Endothelial cell of umbilical vein (primary cell): ENCODE measurements around the gene SLC9C1.

Experiments
- EZH2 ChIP-seq: IDR thresholded peaks from 2 replicates; pipeline ENCODE4 v1.6.1; 2012; ENCODE audit warnings: borderline replicate concordance, low read depth, mild to moderate bottlenecking, moderate library complexity, low read length, inconsistent platforms; ENCODE audit not compliant: severe bottlenecking
- GATA2 ChIP-seq: IDR thresholded peaks from 2 replicates; pipeline ENCODE4 v1.7.0; 2011; ENCODE audit warnings: low read depth, mild to moderate bottlenecking, moderate library complexity, mixed read lengths, low read length; ENCODE audit not compliant: insufficient read length, insufficient read depth
- JUN ChIP-seq: IDR thresholded peaks from 2 replicates; pipeline ENCODE4 v1.6.1; 2011; ENCODE audit warnings: borderline replicate concordance, low read depth; ENCODE audit not compliant: insufficient read length, insufficient read depth
- MYC ChIP-seq: IDR thresholded peaks from one replicate; pipeline ENCODE4 v1.6.1; 2011; ENCODE audit warnings: mild to moderate bottlenecking, low read depth, low read length
- POLR2A ChIP-seq: IDR thresholded peaks from 2 replicates; pipeline ENCODE4 v1.6.1; 2012; ENCODE audit warnings: low read depth, mild to moderate bottlenecking, control low read depth, low read length
- POLR2AphosphoS5 ChIP-seq: IDR thresholded peaks from 2 replicates; pipeline ENCODE4 v1.6.1; 2012; ENCODE audit warnings: low read depth, mild to moderate bottlenecking, control low read depth, low read length, moderate library complexity; ENCODE audit not compliant: insufficient read depth
- TF ChIP-seq, protein P1 (sequence below), 2 donors: IDR thresholded peaks; 1 replicate in 1 of 2; 2 replicates in 1 of 2; pipeline ENCODE4 v1.5.1; 2011; ENCODE audit warnings: low read length in 2 of 2, mild to moderate bottlenecking in 2 of 2, moderate library complexity in 2 of 2, control low read depth in 1 of 2, inconsistent platforms in 1 of 2, low read depth in 1 of 2; ENCODE audit not compliant: insufficient read depth in 1 of 2; ENCODE audit errors: extremely low read depth in 1 of 2
- TF ChIP-seq, protein P2 (sequence below): IDR thresholded peaks from 2 replicates; pipeline ENCODE4 v1.6.1; 2011; ENCODE audit not compliant: insufficient read depth, insufficient read length

GRCh38 chr3:112289011-112289410 lies 5.0 kb downstream of the SLC9C1 start:
- no peak for TF ChIP-seq POLR2A
- no peak for TF ChIP-seq GATA2
- no peak for TF ChIP-seq MYC
- TF ChIP-seq EZH2 = no peak
- TF ChIP-seq, protein P1, sequence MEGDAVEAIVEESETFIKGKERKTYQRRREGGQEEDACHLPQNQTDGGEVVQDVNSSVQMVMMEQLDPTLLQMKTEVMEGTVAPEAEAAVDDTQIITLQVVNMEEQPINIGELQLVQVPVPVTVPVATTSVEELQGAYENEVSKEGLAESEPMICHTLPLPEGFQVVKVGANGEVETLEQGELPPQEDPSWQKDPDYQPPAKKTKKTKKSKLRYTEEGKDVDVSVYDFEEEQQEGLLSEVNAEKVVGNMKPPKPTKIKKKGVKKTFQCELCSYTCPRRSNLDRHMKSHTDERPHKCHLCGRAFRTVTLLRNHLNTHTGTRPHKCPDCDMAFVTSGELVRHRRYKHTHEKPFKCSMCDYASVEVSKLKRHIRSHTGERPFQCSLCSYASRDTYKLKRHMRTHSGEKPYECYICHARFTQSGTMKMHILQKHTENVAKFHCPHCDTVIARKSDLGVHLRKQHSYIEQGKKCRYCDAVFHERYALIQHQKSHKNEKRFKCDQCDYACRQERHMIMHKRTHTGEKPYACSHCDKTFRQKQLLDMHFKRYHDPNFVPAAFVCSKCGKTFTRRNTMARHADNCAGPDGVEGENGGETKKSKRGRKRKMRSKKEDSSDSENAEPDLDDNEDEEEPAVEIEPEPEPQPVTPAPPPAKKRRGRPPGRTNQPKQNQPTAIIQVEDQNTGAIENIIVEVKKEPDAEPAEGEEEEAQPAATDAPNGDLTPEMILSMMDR (IDR thresholded peaks at IDR 0.05; ENCODE audit: extremely low read depth in 1 of 2, insufficient read depth in 1 of 2, low read depth in 1 of 2, low read length in 2 of 2) = no peak
- TF ChIP-seq POLR2AphosphoS5 = no peak
- TF ChIP-seq JUN = no peak
- TF ChIP-seq, protein P2, sequence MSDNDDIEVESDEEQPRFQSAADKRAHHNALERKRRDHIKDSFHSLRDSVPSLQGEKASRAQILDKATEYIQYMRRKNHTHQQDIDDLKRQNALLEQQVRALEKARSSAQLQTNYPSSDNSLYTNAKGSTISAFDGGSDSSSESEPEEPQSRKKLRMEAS = no peak
